Astrocyte (in vitro differentiated cells and primary cell): ENCODE data around the gene ZC3H12A.

Experiments
- EZH2 ChIP-seq: IDR thresholded peaks from 2 replicates; pipeline ENCODE4 v1.6.1; 2012; ENCODE audit warnings: mild to moderate bottlenecking, low read length, inconsistent platforms; ENCODE audit not compliant: insufficient read depth
- TF ChIP-seq, protein P1 (sequence below): IDR thresholded peaks from 2 replicates; pipeline ENCODE4 v1.5.1; 2011; ENCODE audit warnings: low read depth, mild to moderate bottlenecking, inconsistent platforms, low read length, moderate library complexity; ENCODE audit not compliant: insufficient read depth

DNA sequence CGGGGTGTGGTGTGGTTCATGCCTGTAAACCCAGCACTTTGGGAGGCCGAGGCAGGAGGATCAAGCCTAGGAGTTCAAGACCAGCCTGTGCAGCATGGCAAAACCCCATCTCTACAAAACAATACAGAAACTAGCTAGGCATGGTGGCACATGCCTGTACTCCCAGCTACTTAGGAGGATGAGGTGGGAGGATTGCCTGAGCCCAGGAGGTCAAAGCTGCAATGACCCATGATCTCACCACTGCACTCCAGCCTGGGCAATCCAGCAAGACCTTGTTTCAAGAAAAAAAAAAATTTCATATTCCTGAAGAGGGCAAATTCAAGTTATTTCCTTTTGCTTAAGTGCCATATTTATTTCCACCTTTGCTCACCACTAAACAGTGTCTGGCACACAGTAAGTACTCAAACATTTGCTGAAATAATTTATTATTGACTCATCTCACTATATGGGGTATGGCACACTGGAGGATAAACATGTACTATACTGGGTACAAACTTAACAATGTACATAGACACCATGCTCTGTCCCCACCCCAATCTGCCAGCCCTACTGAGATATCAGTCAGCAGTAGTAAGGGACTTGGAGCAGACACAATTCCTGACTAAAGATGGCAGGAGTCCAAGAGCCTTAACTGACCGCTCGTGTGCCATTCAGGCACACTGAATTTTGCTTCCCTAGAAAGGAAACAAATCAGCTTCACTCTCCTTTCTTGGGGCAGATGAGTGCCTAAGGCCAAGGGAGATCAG, 24.7 kb downstream of the ZC3H12A start:
- TF ChIP-seq, protein P1, sequence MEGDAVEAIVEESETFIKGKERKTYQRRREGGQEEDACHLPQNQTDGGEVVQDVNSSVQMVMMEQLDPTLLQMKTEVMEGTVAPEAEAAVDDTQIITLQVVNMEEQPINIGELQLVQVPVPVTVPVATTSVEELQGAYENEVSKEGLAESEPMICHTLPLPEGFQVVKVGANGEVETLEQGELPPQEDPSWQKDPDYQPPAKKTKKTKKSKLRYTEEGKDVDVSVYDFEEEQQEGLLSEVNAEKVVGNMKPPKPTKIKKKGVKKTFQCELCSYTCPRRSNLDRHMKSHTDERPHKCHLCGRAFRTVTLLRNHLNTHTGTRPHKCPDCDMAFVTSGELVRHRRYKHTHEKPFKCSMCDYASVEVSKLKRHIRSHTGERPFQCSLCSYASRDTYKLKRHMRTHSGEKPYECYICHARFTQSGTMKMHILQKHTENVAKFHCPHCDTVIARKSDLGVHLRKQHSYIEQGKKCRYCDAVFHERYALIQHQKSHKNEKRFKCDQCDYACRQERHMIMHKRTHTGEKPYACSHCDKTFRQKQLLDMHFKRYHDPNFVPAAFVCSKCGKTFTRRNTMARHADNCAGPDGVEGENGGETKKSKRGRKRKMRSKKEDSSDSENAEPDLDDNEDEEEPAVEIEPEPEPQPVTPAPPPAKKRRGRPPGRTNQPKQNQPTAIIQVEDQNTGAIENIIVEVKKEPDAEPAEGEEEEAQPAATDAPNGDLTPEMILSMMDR, result no peak
- TF ChIP-seq EZH2, result no peak
